ENCODE measurements around the gene CHCHD4. TPM values are rescaled to one million over a fixed set of nuclear protein-coding genes. Genes with fewer than 3 reads are reported as not detected.

The CHCHD4 gene
- total RNA-seq, 1 donor from 2014 or later = 10.8 TPM

DNA sequence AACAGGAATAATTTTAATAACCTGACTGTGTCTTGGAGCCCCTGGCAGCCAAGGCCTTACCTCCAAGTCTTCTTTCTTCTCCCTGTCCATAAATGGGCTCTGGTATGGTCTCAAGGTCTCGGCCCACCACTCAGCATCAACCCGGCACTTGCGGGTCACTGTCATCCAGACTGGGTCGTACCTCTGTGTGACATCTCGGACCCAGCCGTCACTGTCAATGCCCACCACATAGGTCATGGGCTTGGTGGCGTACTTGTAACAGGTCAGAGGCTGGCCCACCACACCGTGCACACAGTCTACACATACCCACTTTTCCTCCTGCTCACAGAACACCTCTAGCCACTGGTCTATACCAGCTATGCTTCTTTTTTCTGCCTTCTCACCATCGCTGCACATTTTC, 33.3 kb upstream of the CHCHD4 start:
- DNase-seq (ENCODE audit: low spot score, unreplicated experiment) = no peak
- Mint-ChIP-seq H3K36me3 (ENCODE audit: insufficient read depth) (peaks cover 52% of the 10 kb centered on the region), H3K4me3 (ENCODE audit: low read depth) (no peak overlapping the region), H3K9me3 (ENCODE audit: low read depth) (peaks cover 18% of the 10 kb centered on the region), H3K27ac (no peak overlapping the region), H3K4me1 (ENCODE audit: low read depth) (no peaks in the 10 kb centered on the region), H3K27me3 (no peaks in the 10 kb centered on the region)
- TF ChIP-seq, protein P1, sequence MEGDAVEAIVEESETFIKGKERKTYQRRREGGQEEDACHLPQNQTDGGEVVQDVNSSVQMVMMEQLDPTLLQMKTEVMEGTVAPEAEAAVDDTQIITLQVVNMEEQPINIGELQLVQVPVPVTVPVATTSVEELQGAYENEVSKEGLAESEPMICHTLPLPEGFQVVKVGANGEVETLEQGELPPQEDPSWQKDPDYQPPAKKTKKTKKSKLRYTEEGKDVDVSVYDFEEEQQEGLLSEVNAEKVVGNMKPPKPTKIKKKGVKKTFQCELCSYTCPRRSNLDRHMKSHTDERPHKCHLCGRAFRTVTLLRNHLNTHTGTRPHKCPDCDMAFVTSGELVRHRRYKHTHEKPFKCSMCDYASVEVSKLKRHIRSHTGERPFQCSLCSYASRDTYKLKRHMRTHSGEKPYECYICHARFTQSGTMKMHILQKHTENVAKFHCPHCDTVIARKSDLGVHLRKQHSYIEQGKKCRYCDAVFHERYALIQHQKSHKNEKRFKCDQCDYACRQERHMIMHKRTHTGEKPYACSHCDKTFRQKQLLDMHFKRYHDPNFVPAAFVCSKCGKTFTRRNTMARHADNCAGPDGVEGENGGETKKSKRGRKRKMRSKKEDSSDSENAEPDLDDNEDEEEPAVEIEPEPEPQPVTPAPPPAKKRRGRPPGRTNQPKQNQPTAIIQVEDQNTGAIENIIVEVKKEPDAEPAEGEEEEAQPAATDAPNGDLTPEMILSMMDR (IDR thresholded peaks at IDR 0.05; ENCODE audit: unreplicated experiment) = no peak

DNA sequence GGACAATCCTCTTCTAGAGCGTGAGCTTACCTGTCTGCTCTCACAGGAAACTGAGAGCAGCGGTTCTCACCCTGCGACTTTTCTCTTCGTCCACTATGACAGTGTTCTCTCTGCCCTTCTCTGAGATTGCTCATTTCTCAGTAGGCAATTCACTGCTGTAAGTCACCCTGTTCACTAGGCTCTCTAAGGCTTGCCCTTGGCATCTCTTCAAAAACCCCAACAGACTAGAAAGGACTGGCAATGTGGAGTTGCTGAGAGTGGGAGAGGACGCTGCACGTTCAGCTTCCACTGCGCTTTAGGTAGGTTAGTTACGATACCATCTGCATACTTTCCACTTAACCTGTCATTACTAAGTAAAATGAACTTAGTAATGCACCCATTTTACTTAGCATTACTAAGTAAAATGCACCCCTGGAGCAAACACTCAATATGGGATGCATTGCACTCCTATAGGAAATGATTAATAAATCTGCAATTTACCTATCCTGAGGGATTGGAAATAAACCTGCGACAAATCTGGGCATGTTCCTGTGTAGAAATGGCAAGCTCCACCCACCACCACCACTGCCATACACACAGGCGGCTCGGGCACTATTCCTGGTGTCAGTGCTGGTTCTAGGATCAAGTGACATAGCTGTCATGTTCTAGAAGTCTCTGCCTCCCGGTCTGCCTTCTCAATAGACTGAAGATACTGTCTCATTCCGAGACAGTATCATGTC, 32.3 kb upstream of the CHCHD4 start:
- TF ChIP-seq, protein P1 (IDR thresholded peaks at IDR 0.05; ENCODE audit: unreplicated experiment) = no peak
- H3K4me1 Mint-ChIP-seq (ENCODE audit: low read depth) = no peaks in the 10 kb centered on the region
- no peak overlapping the region for H3K27ac Mint-ChIP-seq
- no peaks in the 10 kb centered on the region for H3K27me3 Mint-ChIP-seq
- H3K9me3 Mint-ChIP-seq (ENCODE audit: low read depth) = peaks cover 10% of the 10 kb centered on the region
- no peak overlapping the region for H3K4me3 Mint-ChIP-seq (ENCODE audit: low read depth)
- peaks cover 44% of the 10 kb centered on the region for H3K36me3 Mint-ChIP-seq (ENCODE audit: insufficient read depth)
- DNase-seq (ENCODE audit: low spot score, unreplicated experiment) = no peak

DNA sequence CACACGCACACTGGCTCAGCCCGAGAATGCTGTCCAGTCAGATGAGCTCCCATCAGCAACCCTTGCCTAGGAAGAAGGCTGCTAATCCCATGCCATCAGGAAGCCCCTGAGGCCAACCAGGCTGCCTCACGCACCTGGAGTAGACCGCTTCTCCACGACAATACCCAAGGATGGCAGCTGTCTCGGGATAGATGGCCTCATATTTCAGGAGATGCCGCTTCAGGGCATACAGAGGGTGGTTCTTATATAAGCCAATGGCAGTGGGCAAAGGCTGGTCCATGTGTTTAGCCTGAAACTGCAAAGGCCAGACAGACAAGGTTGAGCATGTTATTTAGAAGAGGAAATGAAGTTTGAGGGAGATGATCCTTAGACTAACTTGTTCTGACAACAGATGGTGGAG, 31.5 kb upstream of the CHCHD4 start:
- TF ChIP-seq, protein P1 (IDR thresholded peaks at IDR 0.05; ENCODE audit: unreplicated experiment) = no peak
- Mint-ChIP-seq H3K4me1 (ENCODE audit: low read depth) (no peaks in the 10 kb centered on the region), H3K4me3 (ENCODE audit: low read depth) (no peak overlapping the region), H3K36me3 (ENCODE audit: insufficient read depth) (peaks cover 36% of the 10 kb centered on the region), H3K27ac (no peak overlapping the region), H3K9me3 (ENCODE audit: low read depth) (peaks cover 4% of the 10 kb centered on the region), H3K27me3 (no peaks in the 10 kb centered on the region)
- DNase-seq (ENCODE audit: low spot score, unreplicated experiment) = no peak

DNA sequence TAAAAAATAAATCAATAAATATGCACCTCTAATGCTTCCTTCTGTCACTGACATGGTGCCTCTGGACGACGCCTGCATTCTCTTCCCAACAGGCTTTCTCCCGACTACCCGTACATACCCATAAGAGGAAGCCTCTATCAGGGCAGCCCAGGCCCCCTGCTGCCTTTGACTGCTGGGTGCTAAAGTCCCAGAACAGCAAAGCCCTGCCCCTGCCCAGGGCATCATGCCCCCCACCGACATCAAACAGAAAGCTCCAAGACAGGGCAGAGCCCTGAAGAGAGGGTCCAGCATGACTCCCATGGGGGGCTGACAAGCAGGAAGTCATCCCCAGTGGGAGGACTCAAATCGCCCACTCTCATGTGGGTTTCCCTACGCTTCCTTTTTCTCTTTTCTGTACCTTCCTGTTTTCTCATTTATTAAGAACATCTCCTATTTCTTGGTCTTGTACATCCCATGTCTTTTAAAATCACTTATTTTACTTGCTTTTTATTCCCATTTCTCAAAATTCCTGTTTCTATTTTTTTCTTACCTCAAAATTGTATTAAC, 30.3 kb upstream of the CHCHD4 start:
- Mint-ChIP-seq H3K4me3 (ENCODE audit: low read depth) (no peak overlapping the region), H3K4me1 (ENCODE audit: low read depth) (no peaks in the 10 kb centered on the region), H3K27ac (no peak overlapping the region), H3K9me3 (ENCODE audit: low read depth) (no peaks in the 10 kb centered on the region), H3K36me3 (ENCODE audit: insufficient read depth) (peaks cover 27% of the 10 kb centered on the region), H3K27me3 (no peaks in the 10 kb centered on the region)
- TF ChIP-seq, protein P1 (IDR thresholded peaks at IDR 0.05; ENCODE audit: unreplicated experiment) = no peak
- DNase-seq (ENCODE audit: low spot score, unreplicated experiment) = no peak

DNA sequence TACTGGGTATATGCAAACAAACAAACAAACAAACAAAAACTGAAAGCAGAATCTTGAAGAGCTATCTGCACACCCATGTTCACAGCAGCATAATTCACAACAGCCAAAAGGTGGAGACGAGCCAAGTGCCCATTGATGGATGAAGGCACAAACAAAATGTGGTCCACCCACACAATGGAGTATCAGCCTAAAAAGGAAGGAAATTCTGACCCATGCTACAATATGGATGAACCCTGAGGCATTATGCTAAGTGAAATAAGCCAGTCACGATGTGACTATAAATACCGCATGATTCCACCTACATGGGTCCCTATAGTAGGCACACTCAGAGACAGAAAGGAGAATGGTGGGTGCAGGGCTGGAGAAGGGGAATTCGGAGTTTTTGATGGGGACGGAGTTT, 29.6 kb upstream of the CHCHD4 start:
- DNase-seq (ENCODE audit: low spot score, unreplicated experiment) = no peak
- H3K27me3 Mint-ChIP-seq = no peaks in the 10 kb centered on the region
- TF ChIP-seq, protein P1 (IDR thresholded peaks at IDR 0.05; ENCODE audit: unreplicated experiment) = no peak
- no peak overlapping the region for H3K4me3 Mint-ChIP-seq (ENCODE audit: low read depth)
- H3K4me1 Mint-ChIP-seq (ENCODE audit: low read depth) = no peaks in the 10 kb centered on the region
- H3K36me3 Mint-ChIP-seq (ENCODE audit: insufficient read depth) = peaks cover 25% of the 10 kb centered on the region
- H3K27ac Mint-ChIP-seq = no peak overlapping the region
- no peaks in the 10 kb centered on the region for H3K9me3 Mint-ChIP-seq (ENCODE audit: low read depth)
